Choroid plexus epithelial cell (primary cell): ENCODE measurements around the gene DUSP2.

Experiments used
- DNase-seq: peaks from one replicate; pipeline ENCODE4 v3.0.0-alpha.2; 2010; ENCODE audit warnings: low read depth
- H3K4me3 ChIP-seq: 2 replicates; pipeline ENCODE4 v1.5.1; 2011; ENCODE audit warnings: low read depth, mild to moderate bottlenecking, control low read depth, low read length, moderate library complexity
- TF ChIP-seq, protein P1 (sequence below): conservative IDR thresholded peaks from 2 replicates; pipeline ENCODE4 v1.5.1; 2011; ENCODE audit warnings: low read depth, mild to moderate bottlenecking, control low read depth, inconsistent platforms, low read length, moderate library complexity

DUSP2 gene

DNA sequence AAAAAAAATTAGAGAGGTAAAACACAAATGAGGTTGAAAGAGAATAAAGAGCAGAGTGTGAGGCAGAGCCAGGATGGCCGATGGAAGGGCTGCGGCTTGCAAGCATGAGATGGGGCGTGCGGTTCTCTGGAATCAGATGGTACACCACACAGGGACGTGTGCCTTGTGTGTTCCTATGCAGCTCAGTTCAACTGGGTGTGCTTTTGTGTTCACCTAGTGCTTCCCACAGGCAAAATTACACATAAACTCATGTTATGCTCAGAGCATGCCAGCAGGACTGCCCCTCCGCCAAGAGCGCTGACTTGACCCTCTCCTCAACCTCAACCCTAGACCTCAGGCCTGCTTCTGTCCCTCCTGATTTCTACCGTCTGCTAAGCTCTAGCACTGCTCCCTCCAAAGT lies 38.9 kb upstream of the DUSP2 start:
- TF ChIP-seq, protein P1, sequence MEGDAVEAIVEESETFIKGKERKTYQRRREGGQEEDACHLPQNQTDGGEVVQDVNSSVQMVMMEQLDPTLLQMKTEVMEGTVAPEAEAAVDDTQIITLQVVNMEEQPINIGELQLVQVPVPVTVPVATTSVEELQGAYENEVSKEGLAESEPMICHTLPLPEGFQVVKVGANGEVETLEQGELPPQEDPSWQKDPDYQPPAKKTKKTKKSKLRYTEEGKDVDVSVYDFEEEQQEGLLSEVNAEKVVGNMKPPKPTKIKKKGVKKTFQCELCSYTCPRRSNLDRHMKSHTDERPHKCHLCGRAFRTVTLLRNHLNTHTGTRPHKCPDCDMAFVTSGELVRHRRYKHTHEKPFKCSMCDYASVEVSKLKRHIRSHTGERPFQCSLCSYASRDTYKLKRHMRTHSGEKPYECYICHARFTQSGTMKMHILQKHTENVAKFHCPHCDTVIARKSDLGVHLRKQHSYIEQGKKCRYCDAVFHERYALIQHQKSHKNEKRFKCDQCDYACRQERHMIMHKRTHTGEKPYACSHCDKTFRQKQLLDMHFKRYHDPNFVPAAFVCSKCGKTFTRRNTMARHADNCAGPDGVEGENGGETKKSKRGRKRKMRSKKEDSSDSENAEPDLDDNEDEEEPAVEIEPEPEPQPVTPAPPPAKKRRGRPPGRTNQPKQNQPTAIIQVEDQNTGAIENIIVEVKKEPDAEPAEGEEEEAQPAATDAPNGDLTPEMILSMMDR: no peak

GRCh38 chr2:96181529-96181928 lies 36.3 kb upstream of the DUSP2 start:
- TF ChIP-seq, protein P1: no peak
- no peak overlapping the region for H3K4me3 ChIP-seq
- DNase-seq: no peak

More for the DNA sequence above, 38.9 kb upstream of the DUSP2 start:
- H3K4me3 ChIP-seq: no peak overlapping the region
- no peak for DNase-seq

GRCh38 chr2:96180521-96180920 lies 35.3 kb upstream of the DUSP2 start:
- TF ChIP-seq, protein P1: no peak
- H3K4me3 ChIP-seq: no peak overlapping the region
- no peak for DNase-seq

DNA sequence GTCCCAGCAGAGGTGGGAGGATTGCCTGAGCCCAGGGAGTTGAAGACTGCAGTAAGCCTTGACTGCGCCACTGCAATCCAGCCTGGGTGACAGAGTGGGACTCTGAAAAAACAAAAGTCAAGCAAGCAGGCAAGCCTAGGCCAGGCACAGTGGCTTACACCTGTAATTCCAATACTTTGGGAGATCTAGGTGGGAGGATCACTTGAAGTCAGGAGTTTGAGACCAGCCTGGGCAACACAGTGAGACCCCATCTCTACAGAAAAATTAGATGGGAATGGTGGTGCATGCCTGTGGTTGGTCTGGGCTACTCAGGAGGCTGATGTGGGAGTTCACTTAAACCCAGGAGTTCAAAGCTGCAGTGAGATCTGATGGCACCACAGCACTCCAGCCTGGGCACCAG lies 34.8 kb upstream of the DUSP2 start:
- TF ChIP-seq, protein P1: no peak
- DNase-seq: no peak
- no peak overlapping the region for H3K4me3 ChIP-seq

DNA sequence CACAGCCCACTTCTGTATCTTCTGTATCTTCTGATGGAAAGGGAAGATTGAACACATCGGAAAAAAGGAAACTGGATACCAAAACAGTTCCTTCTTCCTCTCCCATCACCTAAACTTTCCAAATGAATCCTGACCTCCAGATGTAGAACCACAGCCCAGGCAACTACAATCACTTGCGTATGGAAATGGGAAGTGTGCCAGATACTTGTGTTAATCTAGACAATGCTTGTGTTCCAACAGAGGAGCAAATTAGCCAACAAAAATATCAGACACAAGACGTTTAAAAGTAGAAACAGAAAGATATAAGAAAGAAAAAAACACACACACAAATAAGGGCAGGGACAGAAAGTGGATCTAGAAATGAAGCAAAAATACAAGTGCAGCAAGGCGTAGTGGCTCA lies 31.4 kb upstream of the DUSP2 start:
- TF ChIP-seq, protein P1: no peak
- H3K4me3 ChIP-seq: no peak overlapping the region
- peak; percentile 66 for DNase-seq

DNA sequence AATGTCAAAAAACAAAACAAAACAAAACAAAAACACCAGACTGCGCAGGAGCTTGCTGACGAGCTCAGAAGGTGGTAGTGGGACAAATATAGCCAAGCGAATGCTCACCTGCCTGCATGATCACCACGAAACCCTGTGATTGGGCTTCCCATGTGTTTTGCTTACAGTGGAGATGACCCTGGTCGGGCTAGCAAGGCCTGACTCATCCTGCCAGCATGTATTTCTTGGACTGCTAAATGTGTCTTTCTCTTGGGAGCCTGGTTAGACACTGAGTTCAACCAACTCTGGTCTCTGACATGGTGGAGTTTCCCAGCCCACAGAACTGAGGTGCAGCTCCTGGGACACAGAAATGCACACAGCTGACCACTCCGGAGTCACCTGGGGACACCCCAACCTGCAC lies 30.7 kb upstream of the DUSP2 start:
- TF ChIP-seq, protein P1: no peak
- DNase-seq: peak; percentile 93
- no peak overlapping the region for H3K4me3 ChIP-seq

GRCh38 chr2:96174251-96175144 lies 29.3 kb upstream of the DUSP2 start:
- peak; percentile 73 for DNase-seq
- TF ChIP-seq, protein P1: peak; percentile 95
- H3K4me3 ChIP-seq: no peak overlapping the region
